Activated naive CD4-positive, alpha-beta T cell (primary cell): Measurements from ENCODE around the gene PSMB3.
"Not testable (repeated sequence)": the region's sequence is repeated elsewhere in the genome, so short reads cannot be mapped to it uniquely, and the experiment has no call there.

Source experiments
- DNase-seq, 4 experiments: peaks; one replicate each; lab custom pipeline; 2025; lab: John Stamatoyannopoulos, UW

Gene PSMB3

DNA sequence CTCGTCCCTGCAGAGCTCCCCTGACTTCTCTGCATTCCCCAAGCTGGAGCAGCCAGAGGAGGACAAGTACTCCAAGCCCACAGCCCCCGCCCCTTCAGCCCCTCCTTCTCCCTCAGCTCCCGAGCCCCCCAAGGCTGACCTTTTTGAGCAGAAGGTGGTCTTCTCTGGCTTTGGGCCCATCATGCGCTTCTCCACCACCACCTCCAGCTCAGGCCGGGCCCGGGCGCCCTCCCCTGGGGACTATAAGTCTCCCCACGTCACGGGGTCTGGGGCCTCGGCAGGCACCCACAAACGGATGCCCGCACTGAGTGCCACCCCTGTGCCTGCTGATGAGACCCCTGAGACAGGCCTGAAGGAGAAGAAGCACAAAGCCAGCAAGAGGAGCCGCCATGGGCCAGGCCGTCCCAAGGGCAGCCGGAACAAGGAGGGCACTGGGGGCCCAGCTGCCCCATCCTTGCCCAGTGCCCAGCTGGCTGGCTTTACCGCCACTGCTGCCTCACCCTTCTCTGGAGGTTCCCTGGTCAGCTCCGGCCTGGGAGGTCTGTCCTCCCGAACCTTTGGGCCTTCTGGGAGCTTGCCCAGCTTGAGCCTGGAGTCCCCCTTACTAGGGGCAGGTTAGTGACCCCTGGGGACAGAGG is 36.1 kb upstream of the PSMB3 start:
- no peak for DNase-seq

DNA sequence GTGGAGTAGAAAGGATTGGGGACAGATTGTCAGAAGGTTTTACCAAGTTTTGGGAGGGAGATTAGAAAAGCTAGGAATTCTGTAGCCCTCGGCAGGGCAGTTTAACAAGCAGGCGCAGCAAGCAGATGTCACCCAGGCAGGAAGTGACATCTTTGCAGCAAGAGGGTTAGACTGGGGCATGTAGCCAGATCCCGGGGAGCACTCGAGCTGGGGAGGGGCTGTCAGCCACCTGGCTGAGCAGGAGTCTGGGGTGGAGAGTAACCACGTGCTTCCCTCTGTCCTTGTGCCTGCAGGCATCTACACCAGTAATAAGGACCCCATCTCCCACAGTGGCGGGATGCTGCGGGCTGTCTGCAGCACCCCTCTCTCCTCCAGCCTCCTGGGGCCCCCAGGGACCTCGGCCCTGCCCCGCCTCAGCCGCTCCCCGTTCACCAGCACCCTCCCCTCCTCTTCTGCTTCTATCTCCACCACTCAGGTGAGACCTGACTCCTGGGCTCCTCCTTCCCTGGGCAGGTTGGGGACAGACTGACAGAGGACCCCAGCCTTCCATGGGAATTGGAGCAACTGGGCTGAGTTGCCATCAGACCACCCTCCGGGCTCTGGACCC is 35.3 kb upstream of the PSMB3 start:
- DNase-seq: no peak

- DNase-seq: no peak
Observed at GRCh38 chr17:38719289-38719942, 33.1 kb upstream of the PSMB3 start.

DNA sequence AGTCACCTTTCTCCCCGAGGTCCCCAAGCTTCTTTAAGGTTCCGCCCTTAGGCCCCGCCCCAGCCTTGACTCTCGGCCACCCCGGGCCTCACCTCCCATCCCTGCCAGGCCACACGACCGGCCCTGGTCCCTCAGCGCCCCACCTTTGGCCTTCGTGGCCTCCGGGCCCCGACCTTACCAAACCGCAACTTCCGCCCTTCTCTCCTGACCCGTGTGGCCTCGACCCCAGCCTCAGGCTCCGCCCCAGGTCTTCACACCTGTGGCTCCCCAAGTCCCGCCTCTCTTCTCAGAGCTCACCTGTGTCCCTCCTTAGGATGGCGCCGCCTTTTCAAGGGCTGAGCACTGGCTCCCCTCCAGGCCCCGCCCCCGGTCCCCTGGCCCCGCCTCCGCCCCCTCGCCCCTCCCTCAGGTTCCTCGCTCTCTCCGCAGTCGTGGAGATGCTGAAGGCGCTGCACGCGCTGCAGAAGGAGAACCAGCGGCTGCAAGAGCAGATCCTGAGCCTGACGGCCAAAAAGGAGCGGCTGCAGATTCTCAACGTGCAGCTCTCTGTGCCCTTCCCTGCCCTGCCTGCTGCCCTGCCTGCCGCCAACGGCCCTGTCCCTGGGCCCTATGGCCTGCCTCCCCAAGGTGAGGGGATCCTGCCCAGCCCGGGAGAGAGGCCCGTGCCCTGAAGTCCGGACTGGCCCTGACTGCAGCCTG is 32.4 kb upstream of the PSMB3 start:
- DNase-seq: no peak

DNA sequence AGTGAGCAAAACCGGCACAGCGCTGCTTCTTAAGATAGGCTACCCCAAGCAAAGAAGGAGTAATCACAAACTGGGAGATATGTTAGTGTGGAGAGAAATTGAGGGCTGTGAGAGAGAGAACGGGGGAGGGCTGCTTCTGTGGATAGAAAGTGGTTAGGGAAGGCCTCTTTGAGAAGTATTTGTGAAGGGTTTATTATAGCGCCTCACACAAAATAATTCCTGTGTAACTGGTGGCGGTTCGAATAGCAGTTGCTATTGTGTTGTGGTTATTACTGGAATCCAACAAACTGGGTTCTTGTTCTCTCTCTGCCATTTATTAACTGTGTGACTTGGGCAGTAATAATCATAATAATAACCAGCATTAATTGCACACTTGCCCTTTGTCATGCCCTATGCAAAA is 31.6 kb upstream of the PSMB3 start:
- DNase-seq: no peak

GRCh38 chr17:38721802-38722201 is 30.7 kb upstream of the PSMB3 start:
- no peak for DNase-seq

GRCh38 chr17:38724337-38724988 is 28.1 kb upstream of the PSMB3 start:
- no peak for DNase-seq

GRCh38 chr17:38725066-38725465 is 27.5 kb upstream of the PSMB3 start:
- DNase-seq: no peak

GRCh38 chr17:38726145-38726544 is 26.4 kb upstream of the PSMB3 start:
- not testable (repeated sequence) for DNase-seq

DNA sequence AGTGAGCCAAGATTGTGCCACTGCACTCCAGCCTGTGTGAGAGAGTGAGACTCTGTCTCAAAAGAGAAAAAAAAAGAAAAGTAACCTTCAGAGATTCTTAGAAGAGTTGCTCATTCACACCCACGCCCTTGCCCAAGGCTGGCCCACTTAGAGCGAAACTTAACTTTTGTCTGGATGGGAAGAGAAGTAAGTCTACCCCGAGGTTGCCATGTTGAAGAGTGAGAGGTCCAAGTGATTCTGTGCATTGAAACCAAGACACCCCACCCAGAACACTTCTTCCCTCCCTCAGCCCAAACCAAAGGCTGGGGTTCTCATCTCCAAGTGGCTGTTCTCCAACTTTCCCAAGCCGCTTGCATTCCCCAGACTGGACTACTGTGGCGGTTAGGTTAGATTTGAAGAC is 24.8 kb upstream of the PSMB3 start:
- peak in 1 of 4 experiments; percentile 21 for DNase-seq

- peak in 2 of 4 experiments; percentile 50 to 55 for DNase-seq
Observed at GRCh38 chr17:38728290-38728831, 24.2 kb upstream of the PSMB3 start.

DNA sequence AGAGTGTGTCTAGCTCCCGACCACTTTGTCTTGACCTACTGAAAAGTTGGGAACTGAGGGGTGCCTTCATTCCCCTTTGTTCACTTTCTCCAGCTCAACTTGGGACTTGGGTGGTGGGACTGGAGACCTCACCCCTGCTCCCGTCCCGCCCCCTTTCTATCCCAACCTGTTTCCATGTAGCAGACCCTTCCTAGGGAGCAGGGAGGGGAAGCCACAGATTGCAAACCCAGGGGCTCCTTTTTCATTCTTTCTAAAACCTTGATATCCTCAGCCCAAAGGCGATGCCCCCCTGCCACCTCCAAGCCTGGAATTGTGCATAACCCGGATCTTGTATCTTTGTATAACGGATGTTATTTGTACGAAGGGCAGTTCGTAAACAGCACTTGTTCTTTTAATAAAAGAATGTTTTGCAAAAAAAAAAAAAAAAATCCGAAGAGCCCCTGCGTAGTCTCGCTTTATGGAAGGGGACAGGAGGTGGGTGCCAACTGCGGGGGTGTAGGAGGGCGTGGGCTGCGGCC is 23.1 kb upstream of the PSMB3 start:
- DNase-seq: no peak

GRCh38 chr17:38729886-38730525 is 22.5 kb upstream of the PSMB3 start, which contains the start of gene CISD3:
Gene CISD3, plus strand, starts transcription at chr17:38730341. Its CDS starts 18 bp downstream, at chr17:38730359.
- DNase-seq: peak in 3 of 4 experiments; percentile 42 to 82 (median 63)

GRCh38 chr17:38730526-38731379 is 21.8 kb upstream of the PSMB3 start:
- peak in 1 of 4 experiments; percentile 15 for DNase-seq

DNA sequence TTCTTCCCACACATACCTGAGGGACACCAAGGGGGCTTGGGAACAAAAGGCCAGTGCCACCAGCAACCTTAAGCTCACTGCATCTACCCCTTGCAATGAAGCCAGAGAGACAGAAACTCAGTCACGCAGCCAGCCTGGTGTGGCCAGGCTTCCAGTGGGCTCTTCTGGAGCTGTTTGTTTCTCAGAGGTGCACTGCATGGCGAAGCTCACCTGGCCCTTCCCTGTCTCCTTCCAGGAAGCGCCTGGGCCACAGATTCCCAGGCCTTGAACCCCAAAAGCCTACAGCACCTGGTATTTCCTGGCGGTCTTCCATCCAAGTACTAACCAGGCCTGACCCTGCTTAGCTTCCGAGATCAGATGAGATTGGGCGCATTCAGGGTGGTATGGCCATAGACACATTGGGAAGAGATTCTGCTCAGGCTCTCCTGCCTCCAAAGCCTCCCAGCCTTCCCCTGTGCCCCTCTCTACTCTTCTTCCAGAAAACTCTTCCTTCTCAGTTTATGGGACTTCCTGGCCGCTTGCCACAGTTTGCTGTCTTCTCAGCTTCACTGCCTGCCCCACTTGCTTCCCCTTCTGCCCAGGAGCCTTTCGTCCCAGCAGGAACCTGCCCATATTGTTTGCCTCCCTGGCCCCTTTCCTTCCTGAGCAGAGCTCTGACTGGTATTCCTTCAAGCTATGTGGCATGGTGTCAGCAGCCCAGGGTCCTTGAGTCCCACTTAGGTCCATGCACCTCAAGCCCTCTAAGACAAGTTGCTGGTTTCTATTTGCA is 20.8 kb upstream of the PSMB3 start:
- no peak for DNase-seq

DNA sequence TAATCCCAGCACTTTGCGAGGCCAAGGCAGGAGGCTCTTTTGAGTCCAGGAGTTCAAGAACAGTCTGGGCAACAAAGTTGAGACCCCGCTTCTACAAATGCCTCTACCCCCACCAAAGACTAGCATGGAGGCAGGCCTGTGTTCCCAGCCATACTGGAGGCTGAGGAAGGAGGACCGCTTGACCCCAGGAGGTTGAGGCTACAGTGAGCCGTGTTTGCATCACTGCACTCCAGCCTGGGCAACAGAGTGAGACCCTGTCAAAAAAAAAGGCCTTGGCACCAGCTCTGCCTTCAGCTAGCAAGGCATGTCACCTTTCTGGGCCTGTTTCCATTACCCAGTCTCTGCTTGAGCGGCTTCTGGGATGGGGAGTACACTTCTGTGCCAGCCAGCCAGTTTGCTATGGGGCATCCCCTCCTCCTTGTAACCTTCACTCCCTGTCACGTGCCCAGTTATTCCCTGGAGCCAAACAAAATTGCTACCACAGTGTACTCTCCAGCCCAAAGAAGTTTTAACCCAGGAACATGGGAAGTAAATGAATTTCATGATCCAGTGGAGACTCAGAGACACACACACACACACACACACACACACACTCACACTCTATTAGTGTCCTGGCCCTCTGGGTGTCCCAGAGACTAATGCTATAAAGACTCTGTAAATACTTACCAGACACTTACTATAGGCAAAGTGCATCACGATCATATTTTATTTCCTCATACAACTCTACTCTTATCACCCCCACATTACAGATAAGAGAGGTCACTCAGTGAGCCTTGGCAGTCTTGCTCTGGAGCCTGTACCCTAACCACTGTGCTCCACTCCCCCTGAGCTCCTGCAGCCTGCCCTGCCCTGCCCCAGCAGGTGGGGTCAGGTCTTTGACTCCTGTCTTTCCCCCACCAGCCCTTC is 19.9 kb upstream of the PSMB3 start:
- DNase-seq: no peak

GRCh38 chr17:38733282-38733981 is 19.1 kb upstream of the PSMB3 start:
- DNase-seq: no peak
